Activated naive CD8-positive, alpha-beta T cell treated with anti-CD3 and anti-CD28 coated beads for 36 hours (primary cell): ENCODE results near the gene WNT10A. TPM values are rescaled to one million over a fixed set of nuclear protein-coding genes. Genes with fewer than 3 reads are reported as not detected.

Experiments
- DNase-seq: peaks from one replicate; pipeline ENCODE4 v3.0.0; 2021
- H3K27ac Mint-ChIP-seq: one replicate; pipeline ENCODE4 v1.8.0; 2022; ENCODE audit warnings: mild to moderate bottlenecking, moderate library complexity, mixed read lengths
- H3K27me3 Mint-ChIP-seq: one replicate; pipeline ENCODE4 v1.8.0; 2022; ENCODE audit warnings: mild to moderate bottlenecking, mixed read lengths
- H3K36me3 Mint-ChIP-seq: one replicate; pipeline ENCODE4 v1.8.0; 2021; ENCODE audit warnings: mild to moderate bottlenecking, mixed read lengths
- H3K4me1 Mint-ChIP-seq: one replicate; pipeline ENCODE4 v1.8.0; 2021; ENCODE audit warnings: mixed read lengths
- H3K4me3 Mint-ChIP-seq: one replicate; pipeline ENCODE4 v1.8.0; 2022; ENCODE audit warnings: mild to moderate bottlenecking, moderate library complexity, mixed read lengths
- H3K9me3 Mint-ChIP-seq: one replicate; pipeline ENCODE4 v1.8.0; 2022; ENCODE audit warnings: mixed read lengths
- total RNA-seq, 2 experiments: library from RNA; stranded (reverse); gene quantifications; one replicate each; pipeline ENCODE4 v1.2.3, GENCODE V29; 2021

WNT10A gene
- total RNA-seq, 2 experiments from 2014 or later = 6.8 to 7.1 TPM

DNA sequence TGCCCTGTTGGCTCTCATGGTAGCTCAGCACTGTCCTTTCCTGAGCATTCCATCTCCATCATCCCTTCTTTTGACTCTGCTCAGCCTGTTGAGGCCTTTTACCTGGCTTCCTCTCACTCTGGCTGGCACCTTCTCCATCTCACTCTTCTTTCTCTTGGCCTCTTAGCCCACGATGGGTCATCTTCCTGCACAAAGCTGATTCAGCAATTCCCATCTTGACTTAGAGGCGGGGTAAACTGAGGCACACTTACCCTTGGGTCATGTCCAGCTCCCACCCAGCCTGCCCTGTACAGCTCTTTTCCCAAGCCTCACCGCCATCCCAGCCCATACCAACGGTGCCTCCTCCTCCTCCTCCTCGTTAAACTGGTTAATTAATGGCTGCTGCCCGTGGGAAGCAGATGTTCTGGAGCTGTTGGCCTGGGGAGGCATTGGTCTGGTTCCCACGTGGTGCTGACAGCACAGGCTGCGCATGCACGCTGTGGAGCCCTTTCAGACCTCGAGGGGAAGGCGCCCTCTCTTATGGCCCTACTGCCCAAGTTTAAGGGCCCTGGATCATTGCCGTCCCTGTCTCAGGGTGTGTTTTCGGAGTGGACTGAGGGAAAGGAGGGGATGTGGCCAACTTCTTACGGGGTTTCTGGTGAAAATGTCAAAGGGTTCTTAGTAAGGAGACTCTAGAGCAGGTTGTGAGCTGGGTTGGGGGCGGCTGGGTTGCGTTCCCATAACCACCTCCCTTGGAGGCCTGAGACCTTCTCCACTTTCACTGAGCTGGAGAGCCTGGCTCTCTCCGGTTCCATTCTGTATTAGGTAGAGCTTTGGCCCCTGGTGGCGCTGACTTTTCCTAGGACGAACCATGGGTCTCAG lies 10.9 kb downstream of the WNT10A start:
- Mint-ChIP-seq H3K27ac (peak overlapping the region; percentile 76), H3K9me3 (no peaks in the 10 kb centered on the region), H3K36me3 (peaks cover 10% of the 10 kb centered on the region), H3K27me3 (no peaks in the 10 kb centered on the region), H3K4me3 (peak overlapping the region; percentile 44), H3K4me1 (peaks cover 54% of the 10 kb centered on the region)
- no peak for DNase-seq

DNA sequence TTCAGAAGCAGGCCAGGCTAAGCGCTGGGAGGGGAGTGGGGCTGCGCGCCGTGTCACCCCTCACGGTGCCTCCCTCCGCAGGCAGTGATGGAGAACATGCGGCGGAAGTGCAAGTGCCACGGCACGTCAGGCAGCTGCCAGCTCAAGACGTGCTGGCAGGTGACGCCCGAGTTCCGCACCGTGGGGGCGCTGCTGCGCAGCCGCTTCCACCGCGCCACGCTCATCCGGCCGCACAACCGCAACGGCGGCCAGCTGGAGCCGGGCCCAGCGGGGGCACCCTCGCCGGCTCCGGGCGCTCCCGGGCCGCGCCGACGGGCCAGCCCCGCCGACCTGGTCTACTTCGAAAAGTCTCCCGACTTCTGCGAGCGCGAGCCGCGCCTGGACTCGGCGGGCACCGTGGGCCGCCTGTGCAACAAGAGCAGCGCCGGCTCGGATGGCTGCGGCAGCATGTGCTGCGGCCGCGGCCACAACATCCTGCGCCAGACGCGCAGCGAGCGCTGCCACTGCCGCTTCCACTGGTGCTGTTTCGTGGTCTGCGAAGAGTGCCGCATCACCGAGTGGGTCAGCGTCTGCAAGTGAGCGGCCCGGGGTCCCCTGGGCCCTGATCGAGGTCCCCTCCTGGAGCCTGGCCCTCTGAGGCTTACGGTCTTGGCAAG lies 12.2 kb downstream of the WNT10A start:
- Mint-ChIP-seq H3K27me3 (no peaks in the 10 kb centered on the region), H3K4me1 (peaks cover 54% of the 10 kb centered on the region), H3K4me3 (peak overlapping the region; percentile 77), H3K9me3 (no peaks in the 10 kb centered on the region), H3K36me3 (peaks cover 10% of the 10 kb centered on the region), H3K27ac (peak overlapping the region; percentile 76)
- DNase-seq = peak; percentile 84

DNA sequence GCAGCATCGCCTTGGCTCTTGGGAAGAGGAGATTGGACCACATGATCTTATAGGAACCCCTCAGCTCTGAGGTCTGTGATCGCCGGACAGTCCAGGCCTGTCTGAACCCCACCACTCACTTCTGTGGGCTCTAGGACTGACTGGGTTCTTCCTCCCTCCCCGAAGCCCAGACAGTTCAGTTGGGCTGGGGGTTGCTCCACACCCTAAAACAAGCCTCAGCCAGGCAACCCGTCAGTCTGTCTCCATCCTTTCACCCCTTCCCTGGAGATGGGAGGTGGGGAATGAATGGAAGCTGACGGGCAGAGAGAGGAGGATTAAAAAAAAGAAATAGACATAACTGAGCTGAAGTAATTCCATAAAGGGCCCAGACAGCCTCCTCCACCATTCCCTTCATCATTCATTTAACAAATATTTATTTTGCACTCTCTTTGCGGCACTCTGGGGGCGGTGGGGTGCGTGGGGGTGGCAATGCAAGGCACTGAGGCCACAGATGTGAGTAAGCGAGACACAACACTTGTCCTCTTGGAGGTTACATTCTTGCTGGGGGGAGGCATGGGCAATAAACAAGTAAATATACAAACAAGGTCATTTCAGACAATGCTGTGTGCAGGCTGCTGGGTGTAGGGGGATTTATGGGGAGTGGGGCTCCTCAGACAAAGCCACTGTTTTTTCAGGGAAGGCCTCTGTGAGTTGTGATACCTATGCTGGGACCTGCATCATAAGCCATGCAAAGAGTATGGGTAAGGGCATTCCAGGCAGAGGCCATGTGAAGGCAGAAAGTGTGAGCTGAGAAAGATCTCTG lies 12.9 kb downstream of the WNT10A start:
- H3K4me1 Mint-ChIP-seq = peaks cover 59% of the 10 kb centered on the region
- no peaks in the 10 kb centered on the region for H3K9me3 Mint-ChIP-seq
- H3K4me3 Mint-ChIP-seq = peak overlapping the region; percentile 77
- no peak for DNase-seq
- H3K27me3 Mint-ChIP-seq = peaks cover 5% of the 10 kb centered on the region
- H3K36me3 Mint-ChIP-seq = peaks cover 10% of the 10 kb centered on the region
- peak overlapping the region; percentile 76 for H3K27ac Mint-ChIP-seq

DNA sequence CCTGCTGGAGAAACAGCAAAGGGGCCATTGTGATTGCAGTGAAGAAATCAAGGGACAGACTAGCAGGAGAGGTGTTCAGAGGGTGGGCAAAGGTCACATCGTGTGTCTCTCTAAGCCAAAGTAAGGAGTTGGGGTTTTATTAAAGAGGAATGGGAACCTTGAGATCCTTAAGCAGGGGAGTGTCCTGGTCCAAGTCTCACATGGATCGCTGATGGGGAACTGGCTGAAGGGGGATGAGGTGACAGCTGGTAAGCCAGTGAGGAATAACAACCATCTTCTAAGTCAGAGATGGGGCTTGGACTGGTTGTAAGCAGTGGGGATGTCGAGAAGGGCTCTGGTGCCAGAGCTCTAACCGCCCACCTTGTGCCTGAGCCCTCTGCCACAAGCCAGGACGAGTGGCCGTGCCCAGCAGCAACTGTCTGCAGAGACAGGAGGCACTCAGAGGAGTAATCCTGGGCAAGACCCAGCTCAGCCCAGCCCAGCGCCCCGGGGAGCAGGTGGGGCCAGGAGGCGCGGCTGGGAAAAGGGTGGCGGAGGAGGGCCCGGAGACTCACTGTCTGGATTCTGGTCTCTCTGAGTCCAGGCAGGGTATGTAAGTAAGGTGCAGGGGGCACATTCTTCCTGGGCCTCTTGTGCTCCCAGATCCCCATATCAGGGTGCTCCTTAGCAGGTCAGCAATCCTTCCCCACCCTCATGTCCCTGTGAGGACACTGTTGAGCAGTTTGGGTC lies 13.7 kb downstream of the WNT10A start:
- peak overlapping the region; percentile 76 for H3K27ac Mint-ChIP-seq
- peak overlapping the region; percentile 77 for H3K4me3 Mint-ChIP-seq
- peaks cover 12% of the 10 kb centered on the region for H3K27me3 Mint-ChIP-seq
- DNase-seq = no peak
- peaks cover 10% of the 10 kb centered on the region for H3K36me3 Mint-ChIP-seq
- no peaks in the 10 kb centered on the region for H3K9me3 Mint-ChIP-seq
- H3K4me1 Mint-ChIP-seq = peaks cover 61% of the 10 kb centered on the region

DNA sequence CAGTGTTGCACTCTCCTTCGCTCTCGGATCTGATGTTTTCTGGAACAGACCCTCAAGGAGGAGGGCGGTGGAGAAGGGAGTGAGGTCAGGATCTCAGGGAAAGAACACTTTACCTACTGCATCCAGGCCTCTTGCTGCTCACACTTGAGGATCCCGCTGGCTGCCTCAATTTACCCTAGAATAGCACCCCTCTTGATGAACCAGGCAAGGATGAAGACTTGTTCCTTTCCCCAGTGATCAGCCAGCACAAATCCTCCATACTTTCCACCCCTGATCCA lies 14.2 kb downstream of the WNT10A start:
- H3K36me3 Mint-ChIP-seq = peaks cover 10% of the 10 kb centered on the region
- H3K9me3 Mint-ChIP-seq = no peaks in the 10 kb centered on the region
- H3K4me1 Mint-ChIP-seq = peaks cover 61% of the 10 kb centered on the region
- H3K27ac Mint-ChIP-seq = peak overlapping the region; percentile 42
- no peak for DNase-seq
- H3K4me3 Mint-ChIP-seq = no peak overlapping the region
- peaks cover 17% of the 10 kb centered on the region for H3K27me3 Mint-ChIP-seq

DNA sequence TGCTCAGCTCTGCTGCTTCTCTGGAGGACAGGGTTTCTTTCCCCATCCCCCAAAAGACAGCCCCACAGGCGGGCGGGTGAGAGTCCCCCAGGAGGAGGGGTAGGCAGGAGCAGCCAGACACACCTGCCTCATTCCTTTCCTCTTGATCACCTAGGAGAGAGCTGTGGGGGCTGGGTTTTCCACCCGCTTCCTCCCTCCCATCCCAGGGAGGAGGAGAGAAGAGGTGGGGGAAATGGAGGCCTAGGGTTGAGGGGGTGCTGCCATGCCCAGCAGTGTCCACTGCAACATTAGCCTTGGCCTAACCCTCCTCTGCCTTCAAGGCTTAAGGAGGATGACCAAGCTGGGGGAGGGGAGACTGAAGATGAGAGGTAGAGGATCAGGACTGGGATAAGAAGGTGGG lies 14.7 kb downstream of the WNT10A start:
- Mint-ChIP-seq H3K9me3 (no peaks in the 10 kb centered on the region), H3K27ac (peak overlapping the region; percentile 80), H3K4me3 (peak overlapping the region; percentile 49), H3K4me1 (peaks cover 61% of the 10 kb centered on the region), H3K36me3 (peaks cover 10% of the 10 kb centered on the region), H3K27me3 (peaks cover 21% of the 10 kb centered on the region)
- no peak for DNase-seq

DNA sequence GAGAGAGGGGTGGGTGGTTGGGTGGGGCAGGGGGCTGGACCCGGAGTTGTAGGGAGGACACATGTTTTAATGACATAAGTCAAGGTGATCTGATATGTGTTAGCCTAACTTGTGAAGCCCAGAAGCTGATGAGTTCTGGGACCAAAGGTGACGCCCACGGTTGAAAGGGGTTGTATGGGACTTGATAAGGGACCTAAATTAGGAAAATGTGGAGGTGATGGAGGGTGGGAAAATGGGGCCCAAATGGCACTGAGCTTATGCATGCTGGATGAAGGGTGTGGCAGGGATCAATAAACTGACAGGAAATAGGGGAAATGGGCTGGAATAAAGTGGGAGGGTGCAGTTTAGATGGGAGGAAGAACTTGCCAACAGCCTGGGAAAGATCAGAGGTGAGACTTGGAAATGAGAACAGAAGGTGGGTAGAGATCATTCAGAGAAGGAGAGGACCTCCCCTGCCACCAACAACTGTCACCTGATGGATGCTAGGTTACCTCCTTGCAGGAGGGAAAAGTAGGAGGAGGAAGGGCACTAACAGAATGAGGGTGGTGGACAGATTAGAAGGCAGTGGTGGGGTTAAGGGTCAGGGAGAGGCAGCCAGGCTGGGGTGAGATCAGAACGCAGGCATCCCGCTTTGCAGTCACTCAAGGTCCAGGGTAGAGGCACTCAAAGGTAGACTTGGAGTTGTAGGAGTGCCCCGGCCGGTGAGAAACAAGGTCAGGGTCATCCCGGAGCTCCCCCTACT lies 15.3 kb downstream of the WNT10A start:
- Mint-ChIP-seq H3K9me3 (no peaks in the 10 kb centered on the region), H3K27me3 (peaks cover 27% of the 10 kb centered on the region), H3K27ac (peak overlapping the region; percentile 80), H3K4me1 (peaks cover 56% of the 10 kb centered on the region), H3K4me3 (peak overlapping the region; percentile 49), H3K36me3 (peaks cover 10% of the 10 kb centered on the region)
- DNase-seq = no peak

DNA sequence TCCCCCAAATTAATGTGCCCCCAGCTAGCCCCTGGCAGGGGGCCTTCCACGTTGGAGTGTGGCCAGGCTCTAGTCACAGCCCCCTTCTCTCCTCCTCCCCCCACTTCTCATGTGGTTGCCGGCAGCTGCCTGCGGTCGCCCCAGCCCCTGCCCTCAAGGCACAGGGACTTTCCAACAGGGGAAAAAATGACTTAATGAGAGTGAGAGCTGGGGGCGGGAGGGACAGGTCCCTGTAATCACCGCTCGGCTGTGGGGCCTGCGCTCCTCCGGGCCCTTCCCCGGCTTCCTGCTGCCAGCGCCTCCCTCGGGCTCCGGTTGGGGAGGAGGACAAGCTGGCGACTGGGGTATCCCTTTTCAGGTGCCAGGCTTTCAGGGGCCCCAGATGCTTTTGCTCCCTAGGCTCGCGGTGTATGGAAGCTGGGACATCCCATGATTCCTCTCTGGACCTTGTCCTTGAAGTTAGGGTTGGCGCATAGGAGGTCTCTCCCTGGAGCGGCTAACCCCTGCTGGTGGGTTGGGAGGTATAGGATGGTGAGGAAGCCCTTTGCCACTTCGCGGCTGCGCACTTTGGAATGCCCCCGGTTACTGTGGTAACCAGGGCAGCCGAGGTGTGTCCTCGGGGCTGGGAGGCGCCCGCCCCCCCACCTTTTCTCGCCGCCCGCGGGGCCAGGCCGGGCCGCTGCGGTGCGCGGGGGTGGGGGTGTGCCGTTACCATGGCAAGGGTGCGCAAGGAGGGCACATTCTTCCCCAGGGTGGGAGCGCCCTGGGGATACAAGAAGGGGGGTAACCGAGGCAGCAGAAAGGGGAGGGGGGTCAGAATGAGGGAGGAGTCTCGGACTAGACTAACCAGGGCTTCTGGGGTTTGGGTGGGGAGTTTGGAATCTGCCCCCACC lies 16.1 kb downstream of the WNT10A start:
- H3K36me3 Mint-ChIP-seq = peaks cover 6% of the 10 kb centered on the region
- peak; percentile 92 for DNase-seq
- no peaks in the 10 kb centered on the region for H3K9me3 Mint-ChIP-seq
- peak overlapping the region; percentile 49 for H3K4me3 Mint-ChIP-seq
- peaks cover 33% of the 10 kb centered on the region for H3K27me3 Mint-ChIP-seq
- peaks cover 50% of the 10 kb centered on the region for H3K4me1 Mint-ChIP-seq
- H3K27ac Mint-ChIP-seq = peak overlapping the region; percentile 80

DNA sequence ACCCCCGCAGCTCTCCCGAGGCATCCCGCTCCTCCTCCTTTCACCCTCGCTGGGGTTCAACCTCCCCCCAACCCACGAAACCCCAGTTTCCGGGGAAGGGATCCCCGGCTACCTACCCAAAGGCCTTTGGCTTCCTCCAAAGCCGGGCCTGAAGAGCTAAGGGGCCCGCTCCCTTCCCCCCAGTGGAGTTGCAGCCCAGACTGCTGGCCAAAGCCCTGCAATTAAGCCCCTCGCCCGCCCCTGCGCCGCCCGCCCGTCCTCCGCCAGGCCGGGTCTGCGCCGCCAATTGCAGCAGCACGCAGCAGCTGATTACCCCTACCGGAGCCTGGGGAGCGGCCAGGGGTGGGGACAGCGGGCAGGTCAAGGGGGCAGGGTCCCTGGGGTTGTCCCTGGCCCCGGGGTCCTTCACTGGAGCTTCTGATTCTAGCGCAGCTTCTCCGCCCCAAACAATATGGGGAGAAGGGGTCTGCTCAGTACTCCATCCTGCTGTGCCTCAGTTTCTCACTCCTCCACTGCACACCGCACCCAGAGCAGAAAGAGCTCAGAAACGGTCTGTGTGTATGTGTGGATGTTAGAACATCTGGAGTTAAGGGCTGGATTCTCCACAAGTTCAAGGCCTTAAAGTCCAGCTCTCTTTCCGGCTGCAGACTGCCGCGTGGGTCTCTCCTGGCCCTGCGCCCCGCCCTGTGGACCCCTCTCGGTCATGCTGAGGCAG lies 16.9 kb downstream of the WNT10A start:
- H3K9me3 Mint-ChIP-seq = no peaks in the 10 kb centered on the region
- H3K4me1 Mint-ChIP-seq = peaks cover 43% of the 10 kb centered on the region
- peak overlapping the region; percentile 49 for H3K4me3 Mint-ChIP-seq
- DNase-seq = peak; percentile 44
- peaks cover 41% of the 10 kb centered on the region for H3K27me3 Mint-ChIP-seq
- H3K36me3 Mint-ChIP-seq = peaks cover 6% of the 10 kb centered on the region
- H3K27ac Mint-ChIP-seq = peak overlapping the region; percentile 17

DNA sequence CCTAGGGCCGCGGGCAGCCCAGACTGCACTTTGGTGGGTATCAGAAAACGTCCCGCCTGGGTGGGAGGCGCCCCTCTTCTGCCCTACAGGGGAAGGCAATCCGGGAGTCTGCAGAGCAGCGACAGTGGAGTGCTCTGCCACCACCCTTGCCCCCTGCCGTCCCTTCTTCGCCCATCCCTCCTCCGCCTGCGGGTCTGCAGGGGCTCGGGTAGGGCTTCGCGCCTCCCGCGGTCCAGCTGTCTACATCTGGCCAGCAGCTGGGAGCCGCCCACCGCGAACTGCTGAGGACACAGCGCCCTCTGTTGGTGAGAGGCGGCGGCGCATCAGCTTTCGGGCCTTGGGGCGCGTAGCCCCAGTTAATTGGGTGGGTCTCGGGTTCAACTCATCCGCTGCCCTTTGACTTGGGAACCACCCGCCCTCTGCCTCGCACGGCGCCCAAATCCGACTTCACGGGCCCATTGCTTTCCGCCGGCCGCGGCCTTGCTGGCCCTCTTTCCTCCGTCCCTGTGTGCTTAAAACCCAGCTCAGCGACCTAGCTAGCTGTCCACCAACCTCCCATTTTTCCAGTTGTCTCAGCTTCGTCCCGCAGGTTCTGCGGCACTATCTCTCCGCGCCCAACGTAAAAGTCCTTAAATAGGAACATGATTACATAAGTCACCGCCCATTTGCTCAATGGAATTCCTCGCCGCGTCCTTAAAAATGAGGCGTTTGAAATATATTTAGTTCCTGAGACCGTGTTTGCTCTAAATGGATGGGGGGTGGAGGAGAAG lies 17.6 kb downstream of the WNT10A start:
- Mint-ChIP-seq H3K27me3 (peaks cover 48% of the 10 kb centered on the region), H3K36me3 (peaks cover 6% of the 10 kb centered on the region), H3K4me3 (peak overlapping the region; percentile 50), H3K9me3 (no peaks in the 10 kb centered on the region), H3K4me1 (peaks cover 39% of the 10 kb centered on the region), H3K27ac (peak overlapping the region; percentile 71)
- peak; percentile 83 for DNase-seq

DNA sequence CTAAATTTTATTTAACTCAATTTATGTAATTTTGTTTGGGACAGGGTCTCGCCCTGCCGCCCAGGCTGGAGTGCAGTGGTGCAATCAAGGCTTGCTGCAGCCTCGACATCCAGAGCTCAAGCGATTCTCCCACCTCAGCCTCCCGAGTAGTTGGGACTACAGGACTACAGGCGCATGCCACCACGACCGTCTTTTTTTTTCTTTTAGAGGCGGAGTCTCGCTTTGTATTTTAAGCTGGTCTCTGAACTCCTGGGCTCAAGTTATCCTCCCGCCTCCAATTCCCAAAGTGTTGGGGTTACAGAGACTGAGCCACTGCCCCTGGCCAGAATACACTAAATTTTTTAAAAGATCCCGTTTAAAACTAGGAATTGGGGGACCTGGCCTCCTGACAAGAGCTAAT lies 18.5 kb downstream of the WNT10A start:
- peaks cover 53% of the 10 kb centered on the region for H3K27me3 Mint-ChIP-seq

DNA sequence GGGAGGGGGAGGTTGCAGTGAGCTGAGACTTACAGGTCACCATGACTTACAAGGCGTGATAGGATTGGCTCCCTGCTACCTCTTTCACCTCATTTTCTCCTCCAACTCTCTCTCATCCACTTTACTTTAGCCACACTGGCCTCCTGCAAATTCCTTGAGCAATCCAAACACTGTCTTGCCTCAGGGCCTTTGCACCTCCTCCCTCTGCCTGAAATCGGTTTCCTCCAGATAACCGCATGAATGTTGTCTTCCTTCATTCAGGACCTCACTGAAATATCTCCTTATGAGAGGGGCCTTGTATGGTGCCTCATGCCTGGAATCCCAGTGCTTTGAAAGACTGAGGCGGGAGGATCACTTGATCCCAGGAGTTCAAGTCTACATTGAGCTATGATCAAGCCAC lies 21.8 kb downstream of the WNT10A start:
- peaks cover 7% of the 10 kb centered on the region for H3K4me1 Mint-ChIP-seq
- no peaks in the 10 kb centered on the region for H3K36me3 Mint-ChIP-seq
- H3K9me3 Mint-ChIP-seq = no peaks in the 10 kb centered on the region
- no peak overlapping the region for H3K4me3 Mint-ChIP-seq
- H3K27ac Mint-ChIP-seq = no peak overlapping the region
- no peak for DNase-seq
- H3K27me3 Mint-ChIP-seq = peaks cover 73% of the 10 kb centered on the region

More for the DNA sequence above, 18.5 kb downstream of the WNT10A start:
- no peak for DNase-seq
- H3K4me1 Mint-ChIP-seq = peaks cover 31% of the 10 kb centered on the region
- H3K4me3 Mint-ChIP-seq = no peak overlapping the region
- no peaks in the 10 kb centered on the region for H3K36me3 Mint-ChIP-seq
- no peaks in the 10 kb centered on the region for H3K9me3 Mint-ChIP-seq
- no peak overlapping the region for H3K27ac Mint-ChIP-seq
